ENCODE results near the gene ODC1.

DNA sequence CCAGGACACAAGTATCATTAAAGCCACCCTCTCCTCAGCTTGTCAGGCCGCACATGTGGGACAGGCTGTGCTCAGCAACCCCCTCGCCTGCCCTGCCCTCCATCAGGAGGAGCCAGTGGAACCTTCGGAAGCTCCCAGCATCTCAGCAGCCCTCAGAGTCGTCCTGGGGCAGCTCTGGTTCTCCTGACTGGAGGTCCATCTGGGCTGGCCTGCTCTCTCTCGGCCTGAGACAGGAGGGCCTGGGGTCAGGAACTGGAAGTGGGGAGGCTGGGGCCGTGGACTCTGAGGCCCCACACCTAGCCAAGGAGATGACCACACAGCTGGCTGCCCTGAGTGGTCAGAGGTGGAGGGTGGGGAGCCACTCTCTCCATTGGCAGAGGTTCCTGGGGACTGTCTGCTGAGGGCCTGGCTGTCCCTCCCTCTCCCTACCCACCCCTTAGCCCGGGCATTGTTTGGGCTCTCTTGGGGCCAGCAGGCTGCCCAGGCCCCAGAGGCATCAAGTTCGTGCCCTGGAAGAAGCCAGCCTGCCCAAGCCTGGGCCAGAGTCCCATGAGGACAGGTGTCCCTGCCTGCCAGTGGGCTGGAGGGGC lies 23.1 kb downstream of the ODC1 start:
- TF ChIP-seq, protein P1, sequence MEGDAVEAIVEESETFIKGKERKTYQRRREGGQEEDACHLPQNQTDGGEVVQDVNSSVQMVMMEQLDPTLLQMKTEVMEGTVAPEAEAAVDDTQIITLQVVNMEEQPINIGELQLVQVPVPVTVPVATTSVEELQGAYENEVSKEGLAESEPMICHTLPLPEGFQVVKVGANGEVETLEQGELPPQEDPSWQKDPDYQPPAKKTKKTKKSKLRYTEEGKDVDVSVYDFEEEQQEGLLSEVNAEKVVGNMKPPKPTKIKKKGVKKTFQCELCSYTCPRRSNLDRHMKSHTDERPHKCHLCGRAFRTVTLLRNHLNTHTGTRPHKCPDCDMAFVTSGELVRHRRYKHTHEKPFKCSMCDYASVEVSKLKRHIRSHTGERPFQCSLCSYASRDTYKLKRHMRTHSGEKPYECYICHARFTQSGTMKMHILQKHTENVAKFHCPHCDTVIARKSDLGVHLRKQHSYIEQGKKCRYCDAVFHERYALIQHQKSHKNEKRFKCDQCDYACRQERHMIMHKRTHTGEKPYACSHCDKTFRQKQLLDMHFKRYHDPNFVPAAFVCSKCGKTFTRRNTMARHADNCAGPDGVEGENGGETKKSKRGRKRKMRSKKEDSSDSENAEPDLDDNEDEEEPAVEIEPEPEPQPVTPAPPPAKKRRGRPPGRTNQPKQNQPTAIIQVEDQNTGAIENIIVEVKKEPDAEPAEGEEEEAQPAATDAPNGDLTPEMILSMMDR (conservative IDR thresholded peaks at IDR 0.05 in 1 of 2, IDR thresholded peaks at IDR 0.05 in 1 of 2; ENCODE audit: low read depth in 1 of 2, low read length in 2 of 2), result no peak
- no peak for TF ChIP-seq EZH2 (IDR thresholded peaks at IDR 0.05; ENCODE audit: low read length, missing control alignments)

Measured in fibroblast of lung (primary cell).